Endodermal cell (in vitro differentiated cells): ENCODE results near the gene FPGT. TPM values are rescaled to one million over a fixed set of nuclear protein-coding genes. Genes with fewer than 3 reads are reported as not detected.
"Not testable (repeated sequence)": the region's sequence is repeated elsewhere in the genome, so short reads cannot be mapped to it uniquely, and the experiment has no call there.

Source experiments
- DNase-seq: peaks from one replicate; pipeline ENCODE4 v3.0.0-alpha.2; 2017
- H3K27ac ChIP-seq: 2 replicates; pipeline ENCODE4 v1.5.1; 2013; ENCODE audit warnings: mild to moderate bottlenecking, low read depth, low read length, moderate library complexity
- H3K27me3 ChIP-seq: 2 replicates; pipeline ENCODE4 v1.6.1; 2013; ENCODE audit warnings: mild to moderate bottlenecking, low read length, moderate library complexity; ENCODE audit not compliant: insufficient read depth, control insufficient read depth, poor library complexity, severe bottlenecking
- H3K36me3 ChIP-seq: 2 replicates; pipeline ENCODE4 v1.7.0; 2013; ENCODE audit warnings: mild to moderate bottlenecking, low read length, moderate library complexity; ENCODE audit not compliant: control insufficient read depth, insufficient read depth
- H3K4me1 ChIP-seq: one replicate; pipeline ENCODE4 v1.7.0; 2013; ENCODE audit warnings: low read length; ENCODE audit not compliant: control insufficient read depth, insufficient read depth
- H3K4me3 ChIP-seq: 2 replicates; pipeline ENCODE4 v1.5.1; 2013; ENCODE audit warnings: mild to moderate bottlenecking, low read length, moderate library complexity
- H3K9ac ChIP-seq: 2 replicates; pipeline ENCODE4 v1.6.1; 2013; ENCODE audit warnings: mild to moderate bottlenecking, low read length, moderate library complexity; ENCODE audit not compliant: poor library complexity, severe bottlenecking; ENCODE audit errors: extremely low read depth
- H3K9me3 ChIP-seq: 2 replicates; pipeline ENCODE4 v1.6.1; 2013; ENCODE audit warnings: mild to moderate bottlenecking, low read length, moderate library complexity; ENCODE audit not compliant: control insufficient read depth
- H3K27ac Mint-ChIP-seq: 2 replicates; pipeline ENCODE4 v1.8.0; 2020; ENCODE audit warnings: mixed read lengths
- H3K27me3 Mint-ChIP-seq: 2 replicates; pipeline ENCODE4 v1.8.0; 2021; ENCODE audit warnings: mild to moderate bottlenecking, mixed read lengths; ENCODE audit not compliant: insufficient read depth
- H3K36me3 Mint-ChIP-seq: 2 replicates; pipeline ENCODE4 v1.8.0; 2020; ENCODE audit warnings: low read depth, mixed read lengths
- H3K4me1 Mint-ChIP-seq: 2 replicates; pipeline ENCODE4 v1.8.0; 2020; ENCODE audit warnings: mixed read lengths
- H3K4me3 Mint-ChIP-seq: 2 replicates; pipeline ENCODE4 v1.8.0; 2020; ENCODE audit warnings: mild to moderate bottlenecking, moderate library complexity, mixed read lengths
- H3K9me3 Mint-ChIP-seq: 2 replicates; pipeline ENCODE4 v1.8.0; 2020; ENCODE audit warnings: mild to moderate bottlenecking, mixed read lengths
- WGBS, 2 experiments: methylation state at CpG; one replicate each; pipeline versions ENCODE4 v1.1.5 to v1.1.7; 2013; ENCODE audit warnings: missing lambda C conversion rate in 2 of 2, mixed read lengths in 1 of 2; ENCODE audit not compliant: insufficient coverage in 1 of 2, insufficient read length in 1 of 2; 5-methylcytosine and 5-hydroxymethylcytosine counted together
- total RNA-seq, 2 donors: library from RNA; stranded (reverse); fragmentation: NEBNext Ultra II Directional in 1 of 2; extraction: Animal tissue kit (Norgen Biotek cat#: 25700) in 1 of 2; gene quantifications; 2 replicates in 1 of 2; 3 replicates in 1 of 2; pipeline ENCODE4 v1.2.1, GENCODE V29; 2021
- TF ChIP-seq, protein P1 (sequence below): fragments of 200-600 bp; sonication (generic); conservative IDR thresholded peaks from 2 replicates; pipeline ENCODE4 v1.5.0; 2021; ENCODE audit warnings: antibody characterized with exemption, mild to moderate bottlenecking

Gene FPGT
- total RNA-seq, 2 donors from 2014 or later: 12.4 to 15.9 TPM

- Mint-ChIP-seq H3K27ac (no peak overlapping the region), H3K4me1 (peaks cover 26% of the 10 kb centered on the region), H3K36me3 (no peaks in the 10 kb centered on the region), H3K4me3 (no peak overlapping the region), H3K9me3 (peaks cover 25% of the 10 kb centered on the region), H3K27me3 (peaks cover 22% of the 10 kb centered on the region)
- H3K27me3 ChIP-seq: no peaks in the 10 kb centered on the region
- no peak for DNase-seq
- peak overlapping the region; percentile 77 for H3K27ac ChIP-seq
- H3K4me1 ChIP-seq: peaks cover 9% of the 10 kb centered on the region
- H3K4me3 ChIP-seq: no peak overlapping the region
- H3K9ac ChIP-seq: no peak overlapping the region
- TF ChIP-seq, protein P1, sequence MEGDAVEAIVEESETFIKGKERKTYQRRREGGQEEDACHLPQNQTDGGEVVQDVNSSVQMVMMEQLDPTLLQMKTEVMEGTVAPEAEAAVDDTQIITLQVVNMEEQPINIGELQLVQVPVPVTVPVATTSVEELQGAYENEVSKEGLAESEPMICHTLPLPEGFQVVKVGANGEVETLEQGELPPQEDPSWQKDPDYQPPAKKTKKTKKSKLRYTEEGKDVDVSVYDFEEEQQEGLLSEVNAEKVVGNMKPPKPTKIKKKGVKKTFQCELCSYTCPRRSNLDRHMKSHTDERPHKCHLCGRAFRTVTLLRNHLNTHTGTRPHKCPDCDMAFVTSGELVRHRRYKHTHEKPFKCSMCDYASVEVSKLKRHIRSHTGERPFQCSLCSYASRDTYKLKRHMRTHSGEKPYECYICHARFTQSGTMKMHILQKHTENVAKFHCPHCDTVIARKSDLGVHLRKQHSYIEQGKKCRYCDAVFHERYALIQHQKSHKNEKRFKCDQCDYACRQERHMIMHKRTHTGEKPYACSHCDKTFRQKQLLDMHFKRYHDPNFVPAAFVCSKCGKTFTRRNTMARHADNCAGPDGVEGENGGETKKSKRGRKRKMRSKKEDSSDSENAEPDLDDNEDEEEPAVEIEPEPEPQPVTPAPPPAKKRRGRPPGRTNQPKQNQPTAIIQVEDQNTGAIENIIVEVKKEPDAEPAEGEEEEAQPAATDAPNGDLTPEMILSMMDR: no peak
- H3K9me3 ChIP-seq: peaks cover 22% of the 10 kb centered on the region
- WGBS, 2 experiments: 96 to 100% methylated on average over 1 of the region's 2 CpGs
- H3K36me3 ChIP-seq: no peaks in the 10 kb centered on the region
These were observed 48.3 kb downstream of the FPGT start for GRCh38 chr1:74246315-74246714.

GRCh38 chr1:74247881-74248528, 50.0 kb downstream of the FPGT start:
- DNase-seq: no peak
- peaks cover 22% of the 10 kb centered on the region for H3K9me3 ChIP-seq
- H3K4me1 ChIP-seq: peaks cover 9% of the 10 kb centered on the region
- no peak overlapping the region for H3K4me3 Mint-ChIP-seq
- no peaks in the 10 kb centered on the region for H3K36me3 ChIP-seq
- peaks cover 31% of the 10 kb centered on the region for H3K4me1 Mint-ChIP-seq
- no peaks in the 10 kb centered on the region for H3K27me3 ChIP-seq
- no peak overlapping the region for H3K9ac ChIP-seq
- H3K4me3 ChIP-seq: peak overlapping the region; percentile 8
- H3K27me3 Mint-ChIP-seq: peaks cover 19% of the 10 kb centered on the region
- H3K27ac ChIP-seq: no peak overlapping the region
- TF ChIP-seq, protein P1: no peak
- peaks cover 28% of the 10 kb centered on the region for H3K9me3 Mint-ChIP-seq
- H3K36me3 Mint-ChIP-seq: no peaks in the 10 kb centered on the region
- WGBS, 2 experiments: 95 to 97% methylated on average over 7 to 22 of the region's 22 CpGs
- no peak overlapping the region for H3K27ac Mint-ChIP-seq

DNA sequence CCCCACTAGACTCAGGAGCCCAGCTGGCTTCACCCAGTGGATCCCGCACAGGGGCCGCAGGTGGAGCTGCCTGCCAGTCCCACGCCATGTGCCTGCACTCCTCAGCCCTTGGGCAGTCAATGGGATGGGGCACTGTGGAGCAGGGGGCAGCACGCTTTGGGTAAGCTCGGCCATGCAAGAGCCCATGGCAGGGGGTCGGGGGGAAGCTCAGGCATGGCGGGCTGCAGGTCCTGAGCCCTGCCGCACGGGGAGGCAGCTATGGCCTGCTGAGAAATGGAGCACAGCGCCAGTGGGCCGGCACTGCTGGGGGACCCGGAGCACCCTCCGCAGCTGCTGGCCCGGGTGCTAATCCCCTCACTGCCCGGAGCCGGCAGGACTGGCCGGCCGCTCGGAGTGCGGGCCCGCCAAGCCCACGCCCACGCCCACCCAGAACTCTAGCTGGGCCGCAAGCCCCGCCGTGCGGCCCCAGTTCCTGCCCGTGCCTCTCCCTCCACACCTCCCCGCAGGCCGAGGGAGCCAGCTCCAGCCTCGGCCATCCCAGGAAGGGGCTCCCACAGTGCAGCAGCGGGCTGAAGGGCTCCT, 55.3 kb downstream of the FPGT start:
- not testable (repeated sequence) for H3K9ac ChIP-seq, H3K27me3 Mint-ChIP-seq, DNase-seq, H3K27ac Mint-ChIP-seq, H3K36me3 ChIP-seq, H3K4me3 Mint-ChIP-seq, H3K4me1 ChIP-seq, H3K4me1 Mint-ChIP-seq, H3K27ac ChIP-seq, H3K4me3 ChIP-seq, H3K27me3 ChIP-seq, H3K36me3 Mint-ChIP-seq
- H3K9me3 Mint-ChIP-seq: peaks cover 22% of the 10 kb centered on the region
- 88 to 100% methylated on average over 9 to 32 of the region's 32 CpGs for WGBS, 2 experiments
- H3K9me3 ChIP-seq: peaks cover 16% of the 10 kb centered on the region

Other genes starting within 250 kb of the FPGT start
- 1 to 10 TPM; 1.2 to 1.5 TPM for gene LRRIQ3, start 66 bp upstream of the FPGT start, total RNA-seq
- 1 to 10 TPM in 1 of 2 donors, not detected in 1; 1.1 TPM for gene TNNI3K, start 37.1 kb downstream of the FPGT start, total RNA-seq